HepG2 (cell line): ENCODE results near the gene TMEM14B. TPM values are rescaled to one million over a fixed set of nuclear protein-coding genes. Genes with fewer than 3 reads are reported as not detected.

ENCODE experiments used
- GATAD1 ChIP-seq: IDR thresholded peaks from 2 replicates; pipeline ENCODE4 v1.6.1; 2016; ENCODE audit warnings: missing genetic modification reagents, missing compliant biosample characterization
- HNRNPH1 ChIP-seq: fragments of 200-400 bp; formaldehyde crosslinking; optimal IDR thresholded peaks from 2 replicates; pipeline ENCODE3; 2017; ENCODE audit warnings: mild to moderate bottlenecking, low read depth, low read length
- HOXA7 ChIP-seq: sonication (generic); formaldehyde crosslinking; IDR thresholded peaks from 2 replicates; pipeline ENCODE4 v1.8.1; 2022; ENCODE audit warnings: mild to moderate bottlenecking, missing genetic modification reagents, moderate library complexity
- IKZF4 ChIP-seq: sonication (generic); formaldehyde crosslinking; IDR thresholded peaks from 2 replicates; pipeline ENCODE4 v1.5.1; 2020; ENCODE audit warnings: borderline replicate concordance, mild to moderate bottlenecking, low read depth, missing genetic modification reagents; ENCODE audit errors: not compliant biosample characterization
- KDM4B ChIP-seq: sonication (generic); formaldehyde crosslinking; IDR thresholded peaks from 2 replicates; pipeline ENCODE4 v1.4.0; 2020; ENCODE audit warnings: missing genetic modification reagents
- MAF1 ChIP-seq: sonication (generic); formaldehyde crosslinking; IDR thresholded peaks from 2 replicates; pipeline ENCODE4 v1.5.0; 2020; ENCODE audit warnings: missing genetic modification reagents, borderline replicate concordance
- MED13 ChIP-seq: sonication (generic); formaldehyde crosslinking; IDR thresholded peaks from 2 replicates; pipeline ENCODE4 v1.5.0; 2020; ENCODE audit warnings: missing genetic modification reagents
- RFX3 ChIP-seq: IDR thresholded peaks from 2 replicates; pipeline ENCODE4 v1.6.1; 2016; ENCODE audit warnings: missing biosample characterization, missing genetic modification reagents
- SALL2 ChIP-seq: sonication (generic); formaldehyde crosslinking; IDR thresholded peaks from 2 replicates; pipeline ENCODE4 v1.8.1; 2023; ENCODE audit warnings: mild to moderate bottlenecking, missing genetic modification reagents, inconsistent platforms
- ZBTB1 ChIP-seq: sonication (generic); formaldehyde crosslinking; IDR thresholded peaks from 2 replicates; pipeline ENCODE4 v1.4.0; 2020; ENCODE audit warnings: missing genetic modification reagents, borderline replicate concordance
- ZMYM2 ChIP-seq: sonication (generic); formaldehyde crosslinking; IDR thresholded peaks from 2 replicates; pipeline ENCODE4 v1.8.0; 2022; ENCODE audit warnings: mild to moderate bottlenecking, missing genetic modification reagents
- ZNF589 ChIP-seq: sonication (generic); formaldehyde crosslinking; conservative IDR thresholded peaks from 2 replicates; pipeline ENCODE4 v1.8.0; 2022; ENCODE audit warnings: mild to moderate bottlenecking, moderate library complexity, missing genetic modification reagents
- polyA plus RNA-seq, 8 experiments: library from polyadenylated mRNA; depleted of rRNA in 3 of 8; stranded (reverse) in 7 of 8; unstranded in 1 of 8; fragments of >200 nt; fragmentation: Illumina TruSeq in 4 of 8; extraction: Trizol in 4 of 8; gene quantifications; 2 replicates each; pipeline versions ENCODE4 v1.2.1 to v1.2.3, GENCODE V29; 2011 to 2016; ENCODE audit warnings: low read depth in 4 of 8, missing spikeins in 1 of 8, mixed read lengths in 1 of 8; ENCODE audit not compliant: insufficient read depth in 1 of 8
- total RNA-seq, 5 experiments: library from RNA; depleted of rRNA; stranded (reverse); fragments of >200 nt; fragmentation: Illumina TruSeq; extraction: Trizol; gene quantifications; 2 replicates each; pipeline ENCODE4 v1.2.3, GENCODE V29; 2016; ENCODE audit warnings: low read depth in 1 of 5
- TF ChIP-seq, protein P1 (sequence below): sonication (generic); formaldehyde crosslinking; IDR thresholded peaks from 2 replicates; pipeline ENCODE4 v1.4.0; 2020; ENCODE audit warnings: mild to moderate bottlenecking, missing genetic modification reagents
- TF ChIP-seq, protein P2 (sequence below): sonication (generic); formaldehyde crosslinking; IDR thresholded peaks from 2 replicates; pipeline ENCODE4 v1.4.0; 2020; ENCODE audit warnings: missing genetic modification reagents
- TF ChIP-seq, protein P3 (sequence below): sonication (generic); formaldehyde crosslinking; IDR thresholded peaks from 2 replicates; pipeline ENCODE4 v1.5.1; 2020; ENCODE audit warnings: missing genetic modification reagents, mild to moderate bottlenecking, borderline replicate concordance
- TF ChIP-seq, protein P4 (sequence below): sonication (generic); formaldehyde crosslinking; IDR thresholded peaks from 2 replicates; pipeline ENCODE4 v1.8.1; 2023; ENCODE audit warnings: mild to moderate bottlenecking, inconsistent platforms, moderate library complexity, missing genetic modification reagents, borderline replicate concordance
- TF ChIP-seq, protein P5 (sequence below): sonication (generic); formaldehyde crosslinking; IDR thresholded peaks from 2 replicates; pipeline ENCODE4 v1.5.1; 2020; ENCODE audit warnings: missing genetic modification reagents, mild to moderate bottlenecking, borderline replicate concordance
- TF ChIP-seq, protein P6 (sequence below): IDR thresholded peaks from 2 replicates; pipeline ENCODE4 v1.6.1; 2018; ENCODE audit warnings: missing genetic modification reagents

TMEM14B gene
- total and polyA plus RNA-seq, 2 of the 13 experiments (the other 11 are each of a cell fraction or from before 2014, with no cell fraction given), result 133 to 200 TPM

DNA sequence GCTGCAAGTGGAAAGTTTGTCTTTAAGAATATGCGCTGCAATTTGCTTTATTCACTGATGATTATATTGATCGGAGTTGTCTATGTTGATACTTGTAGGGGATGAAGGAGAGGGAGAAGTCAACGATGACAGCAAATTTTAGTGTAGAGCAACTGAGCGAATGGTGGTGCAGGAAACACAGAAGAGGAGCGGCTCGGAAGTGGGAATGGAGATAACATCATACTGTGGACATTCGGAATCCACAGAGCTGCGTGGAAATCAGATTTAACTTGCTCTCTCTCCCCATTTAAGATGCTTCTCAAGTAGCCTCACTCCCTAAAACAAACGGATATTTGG is 722 bp upstream of the TMEM14B start (continued):
- TF ChIP-seq, protein P1, sequence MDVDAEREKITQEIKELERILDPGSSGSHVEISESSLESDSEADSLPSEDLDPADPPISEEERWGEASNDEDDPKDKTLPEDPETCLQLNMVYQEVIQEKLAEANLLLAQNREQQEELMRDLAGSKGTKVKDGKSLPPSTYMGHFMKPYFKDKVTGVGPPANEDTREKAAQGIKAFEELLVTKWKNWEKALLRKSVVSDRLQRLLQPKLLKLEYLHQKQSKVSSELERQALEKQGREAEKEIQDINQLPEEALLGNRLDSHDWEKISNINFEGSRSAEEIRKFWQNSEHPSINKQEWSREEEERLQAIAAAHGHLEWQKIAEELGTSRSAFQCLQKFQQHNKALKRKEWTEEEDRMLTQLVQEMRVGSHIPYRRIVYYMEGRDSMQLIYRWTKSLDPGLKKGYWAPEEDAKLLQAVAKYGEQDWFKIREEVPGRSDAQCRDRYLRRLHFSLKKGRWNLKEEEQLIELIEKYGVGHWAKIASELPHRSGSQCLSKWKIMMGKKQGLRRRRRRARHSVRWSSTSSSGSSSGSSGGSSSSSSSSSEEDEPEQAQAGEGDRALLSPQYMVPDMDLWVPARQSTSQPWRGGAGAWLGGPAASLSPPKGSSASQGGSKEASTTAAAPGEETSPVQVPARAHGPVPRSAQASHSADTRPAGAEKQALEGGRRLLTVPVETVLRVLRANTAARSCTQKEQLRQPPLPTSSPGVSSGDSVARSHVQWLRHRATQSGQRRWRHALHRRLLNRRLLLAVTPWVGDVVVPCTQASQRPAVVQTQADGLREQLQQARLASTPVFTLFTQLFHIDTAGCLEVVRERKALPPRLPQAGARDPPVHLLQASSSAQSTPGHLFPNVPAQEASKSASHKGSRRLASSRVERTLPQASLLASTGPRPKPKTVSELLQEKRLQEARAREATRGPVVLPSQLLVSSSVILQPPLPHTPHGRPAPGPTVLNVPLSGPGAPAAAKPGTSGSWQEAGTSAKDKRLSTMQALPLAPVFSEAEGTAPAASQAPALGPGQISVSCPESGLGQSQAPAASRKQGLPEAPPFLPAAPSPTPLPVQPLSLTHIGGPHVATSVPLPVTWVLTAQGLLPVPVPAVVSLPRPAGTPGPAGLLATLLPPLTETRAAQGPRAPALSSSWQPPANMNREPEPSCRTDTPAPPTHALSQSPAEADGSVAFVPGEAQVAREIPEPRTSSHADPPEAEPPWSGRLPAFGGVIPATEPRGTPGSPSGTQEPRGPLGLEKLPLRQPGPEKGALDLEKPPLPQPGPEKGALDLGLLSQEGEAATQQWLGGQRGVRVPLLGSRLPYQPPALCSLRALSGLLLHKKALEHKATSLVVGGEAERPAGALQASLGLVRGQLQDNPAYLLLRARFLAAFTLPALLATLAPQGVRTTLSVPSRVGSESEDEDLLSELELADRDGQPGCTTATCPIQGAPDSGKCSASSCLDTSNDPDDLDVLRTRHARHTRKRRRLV (CRISPR knock-in tag), result no peak
- TF ChIP-seq, protein P2, sequence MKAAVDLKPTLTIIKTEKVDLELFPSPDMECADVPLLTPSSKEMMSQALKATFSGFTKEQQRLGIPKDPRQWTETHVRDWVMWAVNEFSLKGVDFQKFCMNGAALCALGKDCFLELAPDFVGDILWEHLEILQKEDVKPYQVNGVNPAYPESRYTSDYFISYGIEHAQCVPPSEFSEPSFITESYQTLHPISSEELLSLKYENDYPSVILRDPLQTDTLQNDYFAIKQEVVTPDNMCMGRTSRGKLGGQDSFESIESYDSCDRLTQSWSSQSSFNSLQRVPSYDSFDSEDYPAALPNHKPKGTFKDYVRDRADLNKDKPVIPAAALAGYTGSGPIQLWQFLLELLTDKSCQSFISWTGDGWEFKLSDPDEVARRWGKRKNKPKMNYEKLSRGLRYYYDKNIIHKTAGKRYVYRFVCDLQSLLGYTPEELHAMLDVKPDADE, result no peak
- TF ChIP-seq IKZF4 (CRISPR knock-in tag), result no peak
- TF ChIP-seq ZBTB1 (CRISPR knock-in tag), result no peak
- no peak for TF ChIP-seq GATAD1
- TF ChIP-seq ZNF589, result 0 out of 2 replicates have a peak, but pooled peaks have one; percentile 1
- TF ChIP-seq HOXA7 (CRISPR knock-in tag), result no peak
- 0 out of 2 replicates have a peak, but pooled peaks have one; percentile 1 for TF ChIP-seq SALL2 (CRISPR knock-in tag)
- 0 out of 2 replicates have a peak, but pooled peaks have one; percentile 5 for TF ChIP-seq MED13 (CRISPR knock-in tag)
- TF ChIP-seq, protein P3, sequence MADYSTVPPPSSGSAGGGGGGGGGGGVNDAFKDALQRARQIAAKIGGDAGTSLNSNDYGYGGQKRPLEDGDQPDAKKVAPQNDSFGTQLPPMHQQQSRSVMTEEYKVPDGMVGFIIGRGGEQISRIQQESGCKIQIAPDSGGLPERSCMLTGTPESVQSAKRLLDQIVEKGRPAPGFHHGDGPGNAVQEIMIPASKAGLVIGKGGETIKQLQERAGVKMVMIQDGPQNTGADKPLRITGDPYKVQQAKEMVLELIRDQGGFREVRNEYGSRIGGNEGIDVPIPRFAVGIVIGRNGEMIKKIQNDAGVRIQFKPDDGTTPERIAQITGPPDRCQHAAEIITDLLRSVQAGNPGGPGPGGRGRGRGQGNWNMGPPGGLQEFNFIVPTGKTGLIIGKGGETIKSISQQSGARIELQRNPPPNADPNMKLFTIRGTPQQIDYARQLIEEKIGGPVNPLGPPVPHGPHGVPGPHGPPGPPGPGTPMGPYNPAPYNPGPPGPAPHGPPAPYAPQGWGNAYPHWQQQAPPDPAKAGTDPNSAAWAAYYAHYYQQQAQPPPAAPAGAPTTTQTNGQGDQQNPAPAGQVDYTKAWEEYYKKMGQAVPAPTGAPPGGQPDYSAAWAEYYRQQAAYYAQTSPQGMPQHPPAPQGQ, result 0 out of 2 replicates have a peak, but pooled peaks have one; percentile 36
- TF ChIP-seq, protein P4, sequence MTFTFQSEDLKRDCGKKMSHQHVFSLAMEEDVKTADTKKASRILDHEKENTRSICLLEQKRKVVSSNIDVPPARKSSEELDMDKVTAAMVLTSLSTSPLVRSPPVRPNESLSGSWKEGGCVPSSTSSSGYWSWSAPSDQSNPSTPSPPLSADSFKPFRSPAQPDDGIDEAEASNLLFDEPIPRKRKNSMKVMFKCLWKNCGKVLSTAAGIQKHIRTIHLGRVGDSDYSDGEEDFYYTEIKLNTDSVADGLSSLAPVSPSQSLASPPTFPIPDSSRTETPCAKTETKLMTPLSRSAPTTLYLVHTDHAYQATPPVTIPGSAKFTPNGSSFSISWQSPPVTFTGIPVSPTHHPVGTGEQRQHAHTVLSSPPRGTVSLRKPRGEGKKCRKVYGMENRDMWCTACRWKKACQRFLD (CRISPR knock-in tag), result peak; percentile 1; the same call in 1 of the 2 replicates
- 0 out of 2 replicates have a peak, but pooled peaks have one; percentile 24 for TF ChIP-seq MAF1
- TF ChIP-seq RFX3, result no peak
- TF ChIP-seq ZMYM2, result no peak
- TF ChIP-seq, protein P5, sequence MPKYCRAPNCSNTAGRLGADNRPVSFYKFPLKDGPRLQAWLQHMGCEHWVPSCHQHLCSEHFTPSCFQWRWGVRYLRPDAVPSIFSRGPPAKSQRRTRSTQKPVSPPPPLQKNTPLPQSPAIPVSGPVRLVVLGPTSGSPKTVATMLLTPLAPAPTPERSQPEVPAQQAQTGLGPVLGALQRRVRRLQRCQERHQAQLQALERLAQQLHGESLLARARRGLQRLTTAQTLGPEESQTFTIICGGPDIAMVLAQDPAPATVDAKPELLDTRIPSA (CRISPR knock-in tag), result no peak
- no peak for TF ChIP-seq HNRNPH1
- TF ChIP-seq KDM4B, result no peak
- TF ChIP-seq, protein P6, sequence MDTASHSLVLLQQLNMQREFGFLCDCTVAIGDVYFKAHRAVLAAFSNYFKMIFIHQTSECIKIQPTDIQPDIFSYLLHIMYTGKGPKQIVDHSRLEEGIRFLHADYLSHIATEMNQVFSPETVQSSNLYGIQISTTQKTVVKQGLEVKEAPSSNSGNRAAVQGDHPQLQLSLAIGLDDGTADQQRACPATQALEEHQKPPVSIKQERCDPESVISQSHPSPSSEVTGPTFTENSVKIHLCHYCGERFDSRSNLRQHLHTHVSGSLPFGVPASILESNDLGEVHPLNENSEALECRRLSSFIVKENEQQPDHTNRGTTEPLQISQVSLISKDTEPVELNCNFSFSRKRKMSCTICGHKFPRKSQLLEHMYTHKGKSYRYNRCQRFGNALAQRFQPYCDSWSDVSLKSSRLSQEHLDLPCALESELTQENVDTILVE (CRISPR knock-in tag), result no peak
